ENCODE measurements around the gene OR6C70.

DNA sequence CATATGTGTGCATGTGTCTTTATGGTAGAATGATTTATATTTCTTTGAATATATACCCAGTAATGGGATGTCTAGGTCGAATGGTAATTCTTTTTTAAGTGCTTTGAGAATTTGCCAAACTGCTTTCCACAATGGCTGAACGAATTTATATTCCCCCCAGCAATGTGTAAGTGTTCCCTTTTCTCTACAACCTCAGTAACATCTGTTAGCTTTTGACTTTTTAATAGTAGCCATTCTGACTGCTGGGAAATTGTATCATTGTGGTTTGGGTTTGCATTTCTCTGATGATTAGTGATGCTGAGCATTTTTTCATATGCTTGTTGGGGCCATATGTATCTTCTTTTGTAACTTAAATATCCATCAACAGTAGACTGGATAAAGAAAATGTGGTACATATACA lies 31.7 kb upstream of the OR6C70 start:
- TF ChIP-seq, protein P1, sequence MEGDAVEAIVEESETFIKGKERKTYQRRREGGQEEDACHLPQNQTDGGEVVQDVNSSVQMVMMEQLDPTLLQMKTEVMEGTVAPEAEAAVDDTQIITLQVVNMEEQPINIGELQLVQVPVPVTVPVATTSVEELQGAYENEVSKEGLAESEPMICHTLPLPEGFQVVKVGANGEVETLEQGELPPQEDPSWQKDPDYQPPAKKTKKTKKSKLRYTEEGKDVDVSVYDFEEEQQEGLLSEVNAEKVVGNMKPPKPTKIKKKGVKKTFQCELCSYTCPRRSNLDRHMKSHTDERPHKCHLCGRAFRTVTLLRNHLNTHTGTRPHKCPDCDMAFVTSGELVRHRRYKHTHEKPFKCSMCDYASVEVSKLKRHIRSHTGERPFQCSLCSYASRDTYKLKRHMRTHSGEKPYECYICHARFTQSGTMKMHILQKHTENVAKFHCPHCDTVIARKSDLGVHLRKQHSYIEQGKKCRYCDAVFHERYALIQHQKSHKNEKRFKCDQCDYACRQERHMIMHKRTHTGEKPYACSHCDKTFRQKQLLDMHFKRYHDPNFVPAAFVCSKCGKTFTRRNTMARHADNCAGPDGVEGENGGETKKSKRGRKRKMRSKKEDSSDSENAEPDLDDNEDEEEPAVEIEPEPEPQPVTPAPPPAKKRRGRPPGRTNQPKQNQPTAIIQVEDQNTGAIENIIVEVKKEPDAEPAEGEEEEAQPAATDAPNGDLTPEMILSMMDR (IDR thresholded peaks at IDR 0.05), result no peak
- TF ChIP-seq EP300 (IDR thresholded peaks at IDR 0.05), result no peak

Measured in gastroesophageal sphincter (tissue), 3 donors.